Hepatocyte (in vitro differentiated cells): Measurements from ENCODE around the gene NLGN4X.

Source experiments
- EZH2 ChIP-seq: fragments of 200-600 bp; sonication (generic); IDR thresholded peaks from 2 replicates; pipeline ENCODE4 v1.6.1; 2016; ENCODE audit warnings: antibody characterized with exemption, mild to moderate bottlenecking, borderline replicate concordance
- TF ChIP-seq, protein P1 (sequence below): fragments of 200-600 bp; sonication (generic); IDR thresholded peaks from 2 replicates; pipeline ENCODE4 v1.5.1; 2016; ENCODE audit warnings: antibody characterized with exemption, mild to moderate bottlenecking; ENCODE audit not compliant: poor library complexity

DNA sequence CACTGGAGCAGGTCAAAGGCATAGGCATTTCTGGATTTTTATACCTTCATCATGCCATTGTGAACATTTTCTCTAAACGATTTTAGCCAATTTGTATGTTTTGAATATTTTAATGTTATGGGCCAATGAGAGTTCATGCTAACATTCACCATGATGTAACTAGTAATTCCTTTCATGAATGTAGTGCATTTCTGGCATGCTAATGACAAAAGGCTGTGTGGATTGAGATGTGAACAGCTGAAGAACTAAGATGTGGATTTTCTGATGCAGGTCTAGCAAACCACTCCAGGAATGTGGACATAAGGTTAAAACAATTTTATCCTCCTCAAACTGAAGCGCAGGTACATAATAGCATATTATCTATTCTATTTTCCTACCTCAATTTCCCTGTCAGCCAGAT lies 269.4 kb downstream of the NLGN4X start:
- TF ChIP-seq, protein P1, sequence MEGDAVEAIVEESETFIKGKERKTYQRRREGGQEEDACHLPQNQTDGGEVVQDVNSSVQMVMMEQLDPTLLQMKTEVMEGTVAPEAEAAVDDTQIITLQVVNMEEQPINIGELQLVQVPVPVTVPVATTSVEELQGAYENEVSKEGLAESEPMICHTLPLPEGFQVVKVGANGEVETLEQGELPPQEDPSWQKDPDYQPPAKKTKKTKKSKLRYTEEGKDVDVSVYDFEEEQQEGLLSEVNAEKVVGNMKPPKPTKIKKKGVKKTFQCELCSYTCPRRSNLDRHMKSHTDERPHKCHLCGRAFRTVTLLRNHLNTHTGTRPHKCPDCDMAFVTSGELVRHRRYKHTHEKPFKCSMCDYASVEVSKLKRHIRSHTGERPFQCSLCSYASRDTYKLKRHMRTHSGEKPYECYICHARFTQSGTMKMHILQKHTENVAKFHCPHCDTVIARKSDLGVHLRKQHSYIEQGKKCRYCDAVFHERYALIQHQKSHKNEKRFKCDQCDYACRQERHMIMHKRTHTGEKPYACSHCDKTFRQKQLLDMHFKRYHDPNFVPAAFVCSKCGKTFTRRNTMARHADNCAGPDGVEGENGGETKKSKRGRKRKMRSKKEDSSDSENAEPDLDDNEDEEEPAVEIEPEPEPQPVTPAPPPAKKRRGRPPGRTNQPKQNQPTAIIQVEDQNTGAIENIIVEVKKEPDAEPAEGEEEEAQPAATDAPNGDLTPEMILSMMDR = no peak
- TF ChIP-seq EZH2 = no peak
